Measurements from ENCODE around the gene TRMT11.

The TRMT11 gene

GRCh38 chr6:125962900-125963497, 23.3 kb upstream of the TRMT11 start:
- H3K4me2 ChIP-seq (ENCODE audit: low read depth, low read length): no peak overlapping the region
- TF ChIP-seq EZH2phosphoT487 (IDR thresholded peaks at IDR 0.05; ENCODE audit: low read length) (no peak), EZH2 (optimal IDR thresholded peaks at IDR 0.05; ENCODE audit: low read depth, low read length) (no peak), CTCF (IDR thresholded peaks at IDR 0.05; ENCODE audit: low read length) (no peak)
- H3K9me3 ChIP-seq (replicated peaks; ENCODE audit: insufficient read depth, low read length): no peaks in the 10 kb centered on the region
- H3F3A ChIP-seq (ENCODE audit: insufficient read depth, low read length): no peaks in the 10 kb centered on the region
- no peak overlapping the region for H3K4me3 ChIP-seq (ENCODE audit: low read length)
- no peak overlapping the region for H3K9ac ChIP-seq (ENCODE audit: low read length)
- DNase-seq: no peak
- H4K20me1 ChIP-seq (ENCODE audit: insufficient read depth, low read length): no peaks in the 10 kb centered on the region; the same call in 1 of the 2 replicates
- H3K79me2 ChIP-seq (ENCODE audit: low read length): peaks cover 23% of the 10 kb centered on the region; the same call in 1 of the 2 replicates
- H3K36me3 ChIP-seq (replicated peaks; ENCODE audit: insufficient read depth, low read length): no peaks in the 10 kb centered on the region
- H3K9me2 ChIP-seq (replicated peaks; ENCODE audit: insufficient read depth, low read length): no peaks in the 10 kb centered on the region
- H3K27me3 ChIP-seq (replicated peaks; ENCODE audit: insufficient read depth, low read length): no peaks in the 10 kb centered on the region
- no peak overlapping the region for H3K27ac ChIP-seq (ENCODE audit: low read length)
- no peak overlapping the region for H2AFZ ChIP-seq (ENCODE audit: low read length)
- no peaks in the 10 kb centered on the region for H3K4me1 ChIP-seq (ENCODE audit: low read length)

GRCh38 chr6:125963817-125964216, 22.5 kb upstream of the TRMT11 start:
- no peak for DNase-seq
- TF ChIP-seq EZH2 (optimal IDR thresholded peaks at IDR 0.05; ENCODE audit: low read depth, low read length): no peak
- no peak for TF ChIP-seq EZH2phosphoT487 (IDR thresholded peaks at IDR 0.05; ENCODE audit: low read length)
- no peak for TF ChIP-seq CTCF (IDR thresholded peaks at IDR 0.05; ENCODE audit: low read length)
- Histone ChIP-seq H3K4me2 (ENCODE audit: low read depth, low read length) (no peak overlapping the region), H3K9me3 (replicated peaks; ENCODE audit: insufficient read depth, low read length) (no peaks in the 10 kb centered on the region), H3K79me2 (ENCODE audit: low read length) (peaks cover 15% of the 10 kb centered on the region; the same call in 1 of the 2 replicates), H4K20me1 (ENCODE audit: insufficient read depth, low read length) (no peaks in the 10 kb centered on the region; the same call in 1 of the 2 replicates), H3K4me1 (ENCODE audit: low read length) (no peaks in the 10 kb centered on the region), H2AFZ (ENCODE audit: low read length) (no peak overlapping the region), H3K27me3 (replicated peaks; ENCODE audit: insufficient read depth, low read length) (no peaks in the 10 kb centered on the region), H3K4me3 (ENCODE audit: low read length) (no peak overlapping the region), H3K36me3 (replicated peaks; ENCODE audit: insufficient read depth, low read length) (no peaks in the 10 kb centered on the region), H3K9ac (ENCODE audit: low read length) (no peak overlapping the region), H3K9me2 (replicated peaks; ENCODE audit: insufficient read depth, low read length) (no peaks in the 10 kb centered on the region), H3K27ac (ENCODE audit: low read length) (no peak overlapping the region), H3F3A (ENCODE audit: insufficient read depth, low read length) (no peaks in the 10 kb centered on the region)

GRCh38 chr6:125966569-125966968, 19.8 kb upstream of the TRMT11 start:
- no peak for DNase-seq
- Histone ChIP-seq H3K4me2 (ENCODE audit: low read depth, low read length) (no peak overlapping the region), H4K20me1 (ENCODE audit: insufficient read depth, low read length) (no peaks in the 10 kb centered on the region; the same call in 1 of the 2 replicates), H3K9me3 (replicated peaks; ENCODE audit: insufficient read depth, low read length) (no peaks in the 10 kb centered on the region), H3K9me2 (replicated peaks; ENCODE audit: insufficient read depth, low read length) (no peaks in the 10 kb centered on the region), H3F3A (ENCODE audit: insufficient read depth, low read length) (no peaks in the 10 kb centered on the region), H3K27me3 (replicated peaks; ENCODE audit: insufficient read depth, low read length) (no peaks in the 10 kb centered on the region), H2AFZ (ENCODE audit: low read length) (no peak overlapping the region), H3K4me1 (ENCODE audit: low read length) (no peaks in the 10 kb centered on the region), H3K27ac (ENCODE audit: low read length) (no peak overlapping the region), H3K4me3 (ENCODE audit: low read length) (no peak overlapping the region), H3K36me3 (replicated peaks; ENCODE audit: insufficient read depth, low read length) (no peaks in the 10 kb centered on the region), H3K9ac (ENCODE audit: low read length) (no peak overlapping the region), H3K79me2 (ENCODE audit: low read length) (peaks cover 6% of the 10 kb centered on the region; the same call in 1 of the 2 replicates)
- TF ChIP-seq EZH2 (optimal IDR thresholded peaks at IDR 0.05; ENCODE audit: low read depth, low read length) (no peak), CTCF (IDR thresholded peaks at IDR 0.05; ENCODE audit: low read length) (no peak), EZH2phosphoT487 (IDR thresholded peaks at IDR 0.05; ENCODE audit: low read length) (no peak)
